Uterus (tissue), 4 donors: ENCODE measurements around the gene KCND2. TPM values are rescaled to one million over a fixed set of nuclear protein-coding genes. Genes with fewer than 3 reads are reported as not detected.

Source experiments
- DNase-seq, 2 donors: peaks; one replicate each; pipeline ENCODE4 v3.0.0-alpha.2; 2019 to 2020
- H3K27ac ChIP-seq, 2 donors: fragments of 200-600 bp; sonication (generic); 1 replicate in 1 of 2; 2 replicates in 1 of 2; pipeline ENCODE4 v1.5.1; 2016 to 2018
- H3K27me3 ChIP-seq, 2 donors: fragments of 200-600 bp; sonication (generic); one replicate each; pipeline ENCODE4 v1.5.1; 2018 to 2019; ENCODE audit warnings: control low read depth in 1 of 2
- H3K36me3 ChIP-seq, 2 donors: fragments of 200-600 bp; sonication (generic); one replicate each; pipeline ENCODE4 v1.5.1; 2019; ENCODE audit warnings: control low read depth in 1 of 2
- H3K4me1 ChIP-seq, 2 donors: fragments of 200-600 bp; sonication (generic); one replicate each; pipeline ENCODE4 v1.5.1; 2018 to 2019; ENCODE audit warnings: control low read depth in 1 of 2
- H3K4me3 ChIP-seq, 2 donors: fragments of 200-600 bp; sonication (generic); 1 replicate in 1 of 2; 2 replicates in 1 of 2; pipeline ENCODE4 v1.5.1; 2018 to 2019; ENCODE audit warnings: mild to moderate bottlenecking in 1 of 2
- H3K9me3 ChIP-seq, 2 donors: fragments of 200-600 bp; sonication (generic); one replicate each; pipeline ENCODE4 v1.5.1; 2019; ENCODE audit warnings: control low read depth in 1 of 2
- POLR2A ChIP-seq, 2 donors: fragments of 450-650 bp; IDR thresholded peaks; one replicate each; pipeline ENCODE4 v1.6.1; 2016; ENCODE audit warnings: antibody characterized with exemption in 2 of 2, mild to moderate bottlenecking in 1 of 2, moderate library complexity in 1 of 2
- intact Hi-C: fragments of 100-400 bp; cut with DNase I; formaldehyde crosslinking; loops from one replicate; pipeline ENCODE4 v1.15.1; 2023; ENCODE audit warnings: low total_unique reads
- total RNA-seq, 4 donors: library from RNA; depleted of rRNA in 3 of 4; stranded (reverse); fragments of >200 nt in 3 of 4; gene quantifications; one replicate each; pipeline versions ENCODE4 v1.1.0 to v1.2.4, GENCODE V29; 2014 to 2023
- TF ChIP-seq, protein P1 (sequence below), 4 experiments: fragments of 200-600 bp in 2 of 4; fragments of 450-650 bp in 2 of 4; sonication (generic) in 2 of 4; IDR thresholded peaks; one replicate each; pipeline ENCODE4 v1.5.1; 2016 to 2019; ENCODE audit warnings: antibody characterized with exemption in 4 of 4, mild to moderate bottlenecking in 2 of 4, moderate library complexity in 1 of 4
- donor health status: DM: yes; HTN: yes; CAD: no.

KCND2 gene
- total RNA-seq, 4 donors from 2014 or later: 0.26 to 6.0 (median 4.5) TPM

DNA sequence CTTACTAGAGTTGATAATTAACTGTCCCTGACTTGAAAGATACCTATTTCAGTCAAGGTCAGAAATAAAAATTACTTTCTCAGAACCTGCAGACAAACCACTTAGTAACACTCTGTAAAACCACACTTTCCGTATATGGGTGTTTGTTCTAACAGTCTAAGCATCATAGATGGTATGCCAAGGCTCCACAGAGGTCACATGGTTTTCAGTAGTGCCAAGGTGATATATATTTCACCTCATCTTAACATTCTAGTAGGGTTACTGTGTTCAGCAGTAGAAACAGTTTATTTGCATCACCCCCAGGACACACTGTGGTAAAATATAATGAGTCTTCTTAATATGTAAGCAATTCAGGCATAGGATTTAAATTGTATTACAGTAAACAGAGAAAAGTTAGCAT lies 61.5 kb downstream of the KCND2 start:
- no peak overlapping the region for H3K4me3 ChIP-seq
- H3K9me3 ChIP-seq: no peaks in the 10 kb centered on the region
- no peaks in the 10 kb centered on the region for H3K36me3 ChIP-seq
- no peaks in the 10 kb centered on the region for H3K4me1 ChIP-seq
- H3K27me3 ChIP-seq: no peaks in the 10 kb centered on the region
- intact Hi-C loops: no loop called here
- H3K27ac ChIP-seq: no peak overlapping the region
- no peak for DNase-seq
- TF ChIP-seq, protein P1, sequence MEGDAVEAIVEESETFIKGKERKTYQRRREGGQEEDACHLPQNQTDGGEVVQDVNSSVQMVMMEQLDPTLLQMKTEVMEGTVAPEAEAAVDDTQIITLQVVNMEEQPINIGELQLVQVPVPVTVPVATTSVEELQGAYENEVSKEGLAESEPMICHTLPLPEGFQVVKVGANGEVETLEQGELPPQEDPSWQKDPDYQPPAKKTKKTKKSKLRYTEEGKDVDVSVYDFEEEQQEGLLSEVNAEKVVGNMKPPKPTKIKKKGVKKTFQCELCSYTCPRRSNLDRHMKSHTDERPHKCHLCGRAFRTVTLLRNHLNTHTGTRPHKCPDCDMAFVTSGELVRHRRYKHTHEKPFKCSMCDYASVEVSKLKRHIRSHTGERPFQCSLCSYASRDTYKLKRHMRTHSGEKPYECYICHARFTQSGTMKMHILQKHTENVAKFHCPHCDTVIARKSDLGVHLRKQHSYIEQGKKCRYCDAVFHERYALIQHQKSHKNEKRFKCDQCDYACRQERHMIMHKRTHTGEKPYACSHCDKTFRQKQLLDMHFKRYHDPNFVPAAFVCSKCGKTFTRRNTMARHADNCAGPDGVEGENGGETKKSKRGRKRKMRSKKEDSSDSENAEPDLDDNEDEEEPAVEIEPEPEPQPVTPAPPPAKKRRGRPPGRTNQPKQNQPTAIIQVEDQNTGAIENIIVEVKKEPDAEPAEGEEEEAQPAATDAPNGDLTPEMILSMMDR (IDR thresholded peaks at IDR 0.05): no peak
- no peak for TF ChIP-seq POLR2A (IDR thresholded peaks at IDR 0.05)

DNA sequence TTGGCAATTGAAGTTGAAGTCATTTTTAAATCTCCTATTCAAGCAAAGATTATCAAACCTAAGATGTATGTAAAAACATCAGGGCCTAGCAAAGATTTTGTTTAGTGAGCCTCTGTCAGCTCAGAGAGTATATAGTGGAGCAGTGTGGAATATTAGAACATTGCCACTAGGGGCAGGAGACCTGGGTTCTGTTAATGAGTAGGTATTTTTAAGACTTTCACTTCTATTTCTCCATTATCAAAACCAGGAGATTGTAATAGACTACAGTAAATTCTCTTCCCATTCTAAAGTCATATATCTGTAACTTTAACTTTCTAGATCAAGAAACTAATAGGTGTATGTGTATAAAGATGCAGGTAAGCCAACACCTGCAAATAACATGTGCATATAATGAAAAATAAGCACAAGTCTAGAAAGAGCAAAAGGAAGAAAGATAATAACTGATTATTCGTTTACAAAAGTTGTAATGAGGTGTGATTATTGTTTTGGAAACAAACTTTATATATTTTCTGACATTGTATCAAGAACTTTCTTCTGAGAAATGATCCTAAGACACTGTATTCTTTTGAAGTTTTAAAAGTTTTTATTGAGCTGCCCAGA lies 64.4 kb downstream of the KCND2 start:
- H3K27me3 ChIP-seq: no peaks in the 10 kb centered on the region
- no peak for TF ChIP-seq POLR2A (IDR thresholded peaks at IDR 0.05)
- TF ChIP-seq, protein P1 (IDR thresholded peaks at IDR 0.05): peak in 1 of 4 experiments; percentile 26

DNA sequence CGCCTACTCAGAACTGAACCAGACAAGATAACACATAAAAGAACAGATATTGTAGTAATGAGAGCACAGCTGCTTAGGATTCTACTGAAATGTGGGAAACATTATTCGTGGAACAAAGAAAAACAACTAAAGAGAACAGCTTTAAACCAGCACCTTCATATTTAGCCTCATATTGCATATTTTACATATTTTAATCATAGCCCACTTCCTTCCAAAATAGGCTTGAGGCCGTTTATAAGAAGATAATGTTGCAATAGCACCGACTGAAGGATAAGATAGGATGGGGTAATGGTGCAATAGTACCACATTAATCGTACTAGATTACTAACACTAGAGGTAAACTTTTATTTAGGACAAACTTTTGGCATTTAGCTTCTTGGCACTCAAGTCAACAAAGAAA lies 71.3 kb downstream of the KCND2 start:
- intact Hi-C loops: no loop called here
- H3K27me3 ChIP-seq: no peaks in the 10 kb centered on the region
- no peaks in the 10 kb centered on the region for H3K4me1 ChIP-seq
- H3K4me3 ChIP-seq: no peak overlapping the region
- DNase-seq: no peak
- no peaks in the 10 kb centered on the region for H3K36me3 ChIP-seq
- H3K27ac ChIP-seq: peak overlapping the region in 1 of 2 donors; percentile 11
- no peak for TF ChIP-seq POLR2A (IDR thresholded peaks at IDR 0.05)
- TF ChIP-seq, protein P1 (IDR thresholded peaks at IDR 0.05): no peak
- H3K9me3 ChIP-seq: no peaks in the 10 kb centered on the region

More for the DNA sequence above, 64.4 kb downstream of the KCND2 start:
- H3K27ac ChIP-seq: no peak overlapping the region
- H3K4me1 ChIP-seq: no peaks in the 10 kb centered on the region
- H3K4me3 ChIP-seq: no peak overlapping the region
- intact Hi-C loops: no loop called here
- no peaks in the 10 kb centered on the region for H3K9me3 ChIP-seq
- DNase-seq: no peak
- no peaks in the 10 kb centered on the region for H3K36me3 ChIP-seq

DNA sequence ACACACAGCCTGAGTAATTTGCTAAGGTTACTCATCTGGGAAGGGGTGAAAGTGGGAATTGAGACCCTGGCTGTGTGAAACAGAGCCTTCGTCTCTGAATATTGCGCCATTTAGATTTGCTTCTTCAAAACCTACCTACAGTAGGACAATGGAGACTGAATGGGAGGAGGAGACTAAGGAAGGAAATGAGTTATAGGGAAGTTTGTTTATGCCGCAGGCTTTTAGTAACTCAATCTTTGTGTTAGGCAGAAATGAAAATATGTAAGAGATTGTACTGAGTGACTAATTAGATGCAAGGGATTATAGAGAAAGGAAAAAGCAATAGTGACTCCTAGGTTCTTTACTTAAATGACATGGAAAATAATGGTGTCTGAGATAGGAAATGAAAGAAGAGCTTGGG lies 80.2 kb downstream of the KCND2 start:
- no peak for DNase-seq
- intact Hi-C loops: no loop called here

DNA sequence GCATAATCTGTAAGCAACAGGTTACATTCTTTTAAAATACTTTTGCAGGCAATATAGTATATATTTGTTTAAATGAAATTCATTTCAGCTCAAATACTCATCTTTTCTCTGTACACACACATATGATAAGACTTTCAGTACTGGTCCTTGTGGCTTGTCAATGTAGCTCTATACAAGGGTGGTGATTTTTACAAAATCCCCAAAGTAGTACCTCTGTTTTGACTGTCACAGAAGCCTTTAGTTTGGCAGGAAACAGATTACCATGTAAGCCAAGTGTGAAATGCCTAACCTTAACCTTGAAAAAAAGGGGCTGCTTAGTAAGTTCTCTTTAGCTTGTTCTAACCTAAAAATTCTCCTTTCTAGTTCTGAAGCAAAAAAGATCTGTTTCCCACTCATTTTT lies 87.9 kb downstream of the KCND2 start:
- Histone ChIP-seq H3K36me3 (no peaks in the 10 kb centered on the region), H3K27ac (no peak overlapping the region), H3K9me3 (no peaks in the 10 kb centered on the region), H3K27me3 (no peaks in the 10 kb centered on the region), H3K4me1 (no peaks in the 10 kb centered on the region), H3K4me3 (no peak overlapping the region)
- intact Hi-C loops: no loop called here
- no peak for TF ChIP-seq POLR2A (IDR thresholded peaks at IDR 0.05)
- TF ChIP-seq, protein P1 (IDR thresholded peaks at IDR 0.05): no peak
- DNase-seq: no peak

More for the DNA sequence above, 80.2 kb downstream of the KCND2 start:
- H3K9me3 ChIP-seq: no peaks in the 10 kb centered on the region
- no peak for TF ChIP-seq POLR2A (IDR thresholded peaks at IDR 0.05)
- TF ChIP-seq, protein P1 (IDR thresholded peaks at IDR 0.05): no peak
- no peak overlapping the region for H3K27ac ChIP-seq
- no peaks in the 10 kb centered on the region for H3K4me1 ChIP-seq
- H3K4me3 ChIP-seq: no peak overlapping the region
- no peaks in the 10 kb centered on the region for H3K27me3 ChIP-seq
- H3K36me3 ChIP-seq: no peaks in the 10 kb centered on the region
